ENCODE results near the gene FNBP1L. TPM values are rescaled to one million over a fixed set of nuclear protein-coding genes. Genes with fewer than 3 reads are reported as not detected.
"Not testable (repeated sequence)": the region's sequence is repeated elsewhere in the genome, so short reads cannot be mapped to it uniquely, and the experiment has no call there.

The FNBP1L gene
- total and polyA plus RNA-seq, 2 donors (not counting 1 experiment from before 2014, with no cell fraction given), result 0.86 to 5.4 TPM

GRCh38 chr1:93552741-93553455, 105.0 kb downstream of the FNBP1L start:
- H3K4me3 ChIP-seq (ENCODE audit: control extremely low read depth in 1 of 5, extremely low read depth in 1 of 5, insufficient read depth in 1 of 5, low read depth in 2 of 5, low read length in 4 of 5), result no peak overlapping the region
- ATAC-seq (ENCODE audit: low read depth) (no peak), DNase-seq (no peak)
- intact Hi-C loops (cut with micrococcal nuclease), result no loop called here
- no peaks in the 10 kb centered on the region for H3K79me2 ChIP-seq (ENCODE audit: control insufficient read depth, insufficient read depth, low read length)
- peaks cover 0 to 1% of the 10 kb centered on the region in 2 donors for H3K4me1 ChIP-seq (ENCODE audit: control insufficient read depth in 2 of 2, insufficient read depth in 2 of 2, low read length in 2 of 2)
- no peak overlapping the region for H3K27ac Mint-ChIP-seq
- no peaks in the 10 kb centered on the region for H3K9me3 Mint-ChIP-seq (ENCODE audit: insufficient read depth)
- H2AFZ ChIP-seq (ENCODE audit: insufficient read depth, low read depth, low read length, poor library complexity, severe bottlenecking), result no peak overlapping the region
- no peak overlapping the region for H3K27ac ChIP-seq (ENCODE audit: low read length in 2 of 2)
- POLR2A ChIA-PET, result no interaction called here
- no peaks in the 10 kb centered on the region for H3K27me3 Mint-ChIP-seq
- H3K9ac ChIP-seq (ENCODE audit: low read length), result no peak overlapping the region
- H3K9me3 ChIP-seq (ENCODE audit: control extremely low read depth in 1 of 3, control insufficient read depth in 2 of 3, insufficient read depth in 1 of 3, low read length in 2 of 3), result no peaks in the 10 kb centered on the region
- no peaks in the 10 kb centered on the region for H4K20me1 ChIP-seq (ENCODE audit: control insufficient read depth, insufficient read depth, low read length, poor library complexity, severe bottlenecking)
- H3K36me3 ChIP-seq (replicated peaks in 1 of 2; ENCODE audit: control extremely low read depth in 1 of 2, control insufficient read depth in 1 of 2, extremely low read depth in 1 of 2, insufficient read depth in 2 of 2, low read length in 1 of 2), result peaks cover 0 to 10% of the 10 kb centered on the region in 2 experiments
- H3K27me3 ChIP-seq (replicated peaks in 1 of 4; ENCODE audit: control extremely low read depth in 1 of 4, control insufficient read depth in 3 of 4, insufficient read depth in 4 of 4, low read length in 3 of 4), result no peaks in the 10 kb centered on the region
- CTCF ChIA-PET, result interaction anchor here (1.1 kb wide), 1 partner anchor 78 kb away, joined by 3 read pairs; no protein-coding TSS in a partner anchor
- H3K4me1 Mint-ChIP-seq, result peaks cover 2% of the 10 kb centered on the region
- H3K4me2 ChIP-seq (replicated peaks; ENCODE audit: low read depth, low read length, poor library complexity, severe bottlenecking), result no peak overlapping the region
- TF ChIP-seq EZH2 (IDR thresholded peaks at IDR 0.05; ENCODE audit: borderline replicate concordance, insufficient read depth, low read depth, low read length, poor library complexity, severe bottlenecking), result no peak
- TF ChIP-seq, protein P1, sequence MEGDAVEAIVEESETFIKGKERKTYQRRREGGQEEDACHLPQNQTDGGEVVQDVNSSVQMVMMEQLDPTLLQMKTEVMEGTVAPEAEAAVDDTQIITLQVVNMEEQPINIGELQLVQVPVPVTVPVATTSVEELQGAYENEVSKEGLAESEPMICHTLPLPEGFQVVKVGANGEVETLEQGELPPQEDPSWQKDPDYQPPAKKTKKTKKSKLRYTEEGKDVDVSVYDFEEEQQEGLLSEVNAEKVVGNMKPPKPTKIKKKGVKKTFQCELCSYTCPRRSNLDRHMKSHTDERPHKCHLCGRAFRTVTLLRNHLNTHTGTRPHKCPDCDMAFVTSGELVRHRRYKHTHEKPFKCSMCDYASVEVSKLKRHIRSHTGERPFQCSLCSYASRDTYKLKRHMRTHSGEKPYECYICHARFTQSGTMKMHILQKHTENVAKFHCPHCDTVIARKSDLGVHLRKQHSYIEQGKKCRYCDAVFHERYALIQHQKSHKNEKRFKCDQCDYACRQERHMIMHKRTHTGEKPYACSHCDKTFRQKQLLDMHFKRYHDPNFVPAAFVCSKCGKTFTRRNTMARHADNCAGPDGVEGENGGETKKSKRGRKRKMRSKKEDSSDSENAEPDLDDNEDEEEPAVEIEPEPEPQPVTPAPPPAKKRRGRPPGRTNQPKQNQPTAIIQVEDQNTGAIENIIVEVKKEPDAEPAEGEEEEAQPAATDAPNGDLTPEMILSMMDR (IDR thresholded peaks at IDR 0.05), result no peak
- WGBS (ENCODE audit: insufficient coverage), result 77% methylated on average over 4 of the region's 9 CpGs
- H3K4me3 Mint-ChIP-seq, result no peak overlapping the region

GRCh38 chr1:93553886-93554490, 106.1 kb downstream of the FNBP1L start:
- H3K79me2 ChIP-seq (ENCODE audit: control insufficient read depth, insufficient read depth, low read length); H3K9me3 ChIP-seq (ENCODE audit: control extremely low read depth in 1 of 3, control insufficient read depth in 2 of 3, insufficient read depth in 1 of 3, low read length in 2 of 3); H3K9me3 Mint-ChIP-seq (ENCODE audit: insufficient read depth); H3K27ac ChIP-seq (ENCODE audit: low read length in 2 of 2); H3K27me3 Mint-ChIP-seq; H3K27ac Mint-ChIP-seq; DNase-seq; H3K27me3 ChIP-seq (replicated peaks in 1 of 4; ENCODE audit: control extremely low read depth in 1 of 4, control insufficient read depth in 3 of 4, insufficient read depth in 4 of 4, low read length in 3 of 4); H3K36me3 ChIP-seq (replicated peaks in 1 of 2; ENCODE audit: control extremely low read depth in 1 of 2, control insufficient read depth in 1 of 2, extremely low read depth in 1 of 2, insufficient read depth in 2 of 2, low read length in 1 of 2); H3K4me1 ChIP-seq (ENCODE audit: control insufficient read depth in 2 of 2, insufficient read depth in 2 of 2, low read length in 2 of 2); ATAC-seq (ENCODE audit: low read depth); H3K4me3 ChIP-seq (ENCODE audit: control extremely low read depth in 1 of 5, extremely low read depth in 1 of 5, insufficient read depth in 1 of 5, low read depth in 2 of 5, low read length in 4 of 5); H4K20me1 ChIP-seq (ENCODE audit: control insufficient read depth, insufficient read depth, low read length, poor library complexity, severe bottlenecking); H3K4me2 ChIP-seq (replicated peaks; ENCODE audit: low read depth, low read length, poor library complexity, severe bottlenecking); H2AFZ ChIP-seq (ENCODE audit: insufficient read depth, low read depth, low read length, poor library complexity, severe bottlenecking); intact Hi-C loops (cut with micrococcal nuclease); CTCF ChIA-PET; POLR2A ChIA-PET; H3K9ac ChIP-seq (ENCODE audit: low read length); H3K4me3 Mint-ChIP-seq: not testable (repeated sequence)
- H3K4me1 Mint-ChIP-seq, result peaks cover 13% of the 10 kb centered on the region
- no CpG with 5 or more reads among the region's 4 CpGs for WGBS (ENCODE audit: insufficient coverage)
